Measurements from ENCODE around the gene PCGF6. TPM values are rescaled to one million over a fixed set of nuclear protein-coding genes. Genes with fewer than 3 reads are reported as not detected.

Gene PCGF6
- total RNA-seq, 1 experiment from 2014 or later: 11.6 TPM

DNA sequence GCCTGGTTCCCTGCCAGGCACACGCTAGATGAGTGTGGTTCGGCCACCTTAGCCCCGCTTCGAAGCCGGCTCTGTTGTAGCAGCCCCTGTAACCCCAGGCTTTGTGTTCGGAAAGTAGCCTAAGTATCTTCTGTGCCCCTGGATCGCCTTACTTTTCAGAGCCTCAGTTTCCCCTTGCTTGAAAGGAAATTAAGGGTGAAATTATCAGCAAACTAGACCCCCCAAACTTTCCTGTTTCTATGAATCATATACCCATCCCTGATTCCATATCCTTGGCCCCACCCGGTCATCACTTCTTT lies 45.8 kb upstream of the PCGF6 start:
- DNase-seq: no peak
- peak overlapping the region; percentile 92 for H3K4me3 ChIP-seq (ENCODE audit: low read length)
- peak overlapping the region; percentile 93 for H3K4me2 ChIP-seq (ENCODE audit: low read length)
- ChIA-PET POLR2A (ENCODE audit: unreplicated experiment) (interaction anchor here (0.5 to 0.6 kb wide), 3 partner anchors 116 to 627 kb away, joined by 3 to 4 read pairs (median 3); no protein-coding TSS in a partner anchor), CTCF (no interaction called here)
- TSS peak; percentile 80 for BruUV-seq (replicated peaks)
- peaks cover 31% of the 10 kb centered on the region for H3K36me3 ChIP-seq (ENCODE audit: low read depth, low read length)
- no peak for ATAC-seq
- no peak for TF ChIP-seq EZH2phosphoT487 (IDR thresholded peaks at IDR 0.05; ENCODE audit: borderline replicate concordance, low read length)
- TF ChIP-seq EZH2 (IDR thresholded peaks at IDR 0.05; ENCODE audit: low read length, unreplicated experiment): no peak
- TF ChIP-seq, protein P1, sequence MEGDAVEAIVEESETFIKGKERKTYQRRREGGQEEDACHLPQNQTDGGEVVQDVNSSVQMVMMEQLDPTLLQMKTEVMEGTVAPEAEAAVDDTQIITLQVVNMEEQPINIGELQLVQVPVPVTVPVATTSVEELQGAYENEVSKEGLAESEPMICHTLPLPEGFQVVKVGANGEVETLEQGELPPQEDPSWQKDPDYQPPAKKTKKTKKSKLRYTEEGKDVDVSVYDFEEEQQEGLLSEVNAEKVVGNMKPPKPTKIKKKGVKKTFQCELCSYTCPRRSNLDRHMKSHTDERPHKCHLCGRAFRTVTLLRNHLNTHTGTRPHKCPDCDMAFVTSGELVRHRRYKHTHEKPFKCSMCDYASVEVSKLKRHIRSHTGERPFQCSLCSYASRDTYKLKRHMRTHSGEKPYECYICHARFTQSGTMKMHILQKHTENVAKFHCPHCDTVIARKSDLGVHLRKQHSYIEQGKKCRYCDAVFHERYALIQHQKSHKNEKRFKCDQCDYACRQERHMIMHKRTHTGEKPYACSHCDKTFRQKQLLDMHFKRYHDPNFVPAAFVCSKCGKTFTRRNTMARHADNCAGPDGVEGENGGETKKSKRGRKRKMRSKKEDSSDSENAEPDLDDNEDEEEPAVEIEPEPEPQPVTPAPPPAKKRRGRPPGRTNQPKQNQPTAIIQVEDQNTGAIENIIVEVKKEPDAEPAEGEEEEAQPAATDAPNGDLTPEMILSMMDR (conservative IDR thresholded peaks at IDR 0.05; ENCODE audit: low read depth, low read length): no peak
- H3K9me2 ChIP-seq (replicated peaks; ENCODE audit: low read length): no peaks in the 10 kb centered on the region
- no peaks in the 10 kb centered on the region for H3K27me3 ChIP-seq (ENCODE audit: low read length)
- H3K79me2 ChIP-seq (ENCODE audit: low read length): peaks cover 73% of the 10 kb centered on the region
- intact Hi-C loops (cut with micrococcal nuclease): no loop called here
- H3K9me3 ChIP-seq (ENCODE audit: low read length): no peaks in the 10 kb centered on the region
- peaks cover 30% of the 10 kb centered on the region for H3K4me1 ChIP-seq (ENCODE audit: insufficient read depth, low read length)
- peak overlapping the region; percentile 39; the same call in 1 of the 2 replicates for H3K27ac ChIP-seq (ENCODE audit: low read length)
- peak overlapping the region; percentile 53 for H2AFZ ChIP-seq (ENCODE audit: low read length)
- H3F3A ChIP-seq (ENCODE audit: low read length, unreplicated experiment): no peaks in the 10 kb centered on the region
- peak overlapping the region; percentile 95 for H3K9ac ChIP-seq (ENCODE audit: low read length)
- H4K20me1 ChIP-seq (ENCODE audit: low read length): 0 out of 2 replicates have a peak, but pooled peaks cover 4% of the 10 kb centered on the region

DNA sequence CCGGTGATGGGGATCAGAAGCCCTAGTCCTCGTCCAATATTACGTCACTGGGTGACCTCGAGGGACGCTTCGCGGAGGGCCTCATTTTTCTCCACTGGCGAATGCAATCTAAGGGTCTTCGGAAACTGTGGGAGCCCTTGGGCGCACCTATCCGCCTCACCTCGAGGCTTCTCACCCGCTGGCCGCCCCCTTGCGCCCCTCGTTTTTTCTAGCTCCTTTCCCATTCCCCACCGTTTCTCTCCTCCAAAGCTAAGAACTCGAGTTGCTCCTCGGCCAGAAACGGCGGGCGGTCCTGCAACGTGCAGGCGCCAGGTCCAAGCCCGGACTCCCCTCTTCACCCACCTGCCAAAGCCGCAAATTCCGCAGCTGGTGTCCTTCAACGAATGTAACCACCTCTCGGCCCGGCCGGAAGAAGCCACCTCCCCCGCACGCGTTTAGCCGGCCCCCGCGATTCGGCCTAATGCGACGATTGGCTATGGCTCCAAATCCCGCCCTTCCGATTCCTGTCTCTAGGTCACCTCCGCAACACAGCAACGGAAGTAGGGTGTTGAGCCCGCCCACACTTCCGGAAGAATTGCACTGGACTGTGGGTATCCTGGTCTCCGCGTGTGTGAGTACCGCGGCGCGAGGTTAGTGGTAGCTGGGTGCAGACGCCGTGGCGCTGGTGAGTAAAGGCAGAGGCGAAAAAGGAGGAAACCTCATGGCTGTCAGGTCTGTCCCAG lies 45.3 kb upstream of the PCGF6 start, which contains the start of the genes ATP5MK and PDCD11:
Gene ATP5MK, minus strand, starts transcription at position 409 of the 722 bp plus-strand sequence. CDS start 4,018 bp downstream, outside the sequence.
Gene PDCD11, plus strand, starts transcription at position 560 of the 722 bp plus-strand sequence. CDS start 1,801 bp downstream, outside the sequence.
- no peaks in the 10 kb centered on the region for H3K9me3 ChIP-seq (ENCODE audit: low read length)
- H3F3A ChIP-seq (ENCODE audit: low read length, unreplicated experiment): no peaks in the 10 kb centered on the region
- ChIA-PET POLR2A (ENCODE audit: unreplicated experiment) (interaction anchor here (0.5 to 0.6 kb wide), 4 partner anchors 116 to 626 kb away, joined by 3 to 6 read pairs (median 4); no protein-coding TSS in a partner anchor), CTCF (no interaction called here)
- H3K9ac ChIP-seq (ENCODE audit: low read length): peak within 1 kb of the TSS; percentile 95
- peaks cover 73% of the 10 kb centered on the region for H3K79me2 ChIP-seq (ENCODE audit: low read length)
- peaks cover 31% of the 10 kb centered on the region for H3K36me3 ChIP-seq (ENCODE audit: low read depth, low read length)
- H3K4me2 ChIP-seq (ENCODE audit: low read length): peak within 1 kb of the TSS; percentile 93
- BruUV-seq (replicated peaks): TSS peak; percentile 90
- H3K9me2 ChIP-seq (replicated peaks; ENCODE audit: low read length): no peaks in the 10 kb centered on the region
- DNase-seq (peak; percentile 95), ATAC-seq (peak; percentile 99)
- H3K4me1 ChIP-seq (ENCODE audit: insufficient read depth, low read length): peaks cover 30% of the 10 kb centered on the region
- 0 out of 2 replicates have a peak, but pooled peaks cover 4% of the 10 kb centered on the region for H4K20me1 ChIP-seq (ENCODE audit: low read length)
- H2AFZ ChIP-seq (ENCODE audit: low read length): peak within 1 kb of the TSS; percentile 53
- peak within 1 kb of the TSS; percentile 92 for H3K4me3 ChIP-seq (ENCODE audit: low read length)
- H3K27ac ChIP-seq (ENCODE audit: low read length): peak within 1 kb of the TSS; percentile 53
- TF ChIP-seq EZH2 (IDR thresholded peaks at IDR 0.05; ENCODE audit: low read length, unreplicated experiment): no peak
- TF ChIP-seq, protein P1 (conservative IDR thresholded peaks at IDR 0.05; ENCODE audit: low read depth, low read length): no peak; the same call in 1 of the 2 replicates
- no peak for TF ChIP-seq EZH2phosphoT487 (IDR thresholded peaks at IDR 0.05; ENCODE audit: borderline replicate concordance, low read length)
- no peaks in the 10 kb centered on the region for H3K27me3 ChIP-seq (ENCODE audit: low read length)
- intact Hi-C loops (cut with micrococcal nuclease): no loop called here

- intact Hi-C loops (cut with micrococcal nuclease): no loop called here
- Histone ChIP-seq H3K4me1 (ENCODE audit: insufficient read depth, low read length) (peaks cover 30% of the 10 kb centered on the region), H3K79me2 (ENCODE audit: low read length) (peaks cover 73% of the 10 kb centered on the region), H3K9me2 (replicated peaks; ENCODE audit: low read length) (no peaks in the 10 kb centered on the region), H3K9ac (ENCODE audit: low read length) (peak overlapping the region; percentile 95), H3K27ac (ENCODE audit: low read length) (peak overlapping the region; percentile 53), H4K20me1 (ENCODE audit: low read length) (0 out of 2 replicates have a peak, but pooled peaks cover 4% of the 10 kb centered on the region), H2AFZ (ENCODE audit: low read length) (peak overlapping the region; percentile 52), H3F3A (ENCODE audit: low read length, unreplicated experiment) (no peaks in the 10 kb centered on the region), H3K4me3 (ENCODE audit: low read length) (peak overlapping the region; percentile 92), H3K4me2 (ENCODE audit: low read length) (peak overlapping the region; percentile 92), H3K9me3 (ENCODE audit: low read length) (no peaks in the 10 kb centered on the region), H3K27me3 (ENCODE audit: low read length) (no peaks in the 10 kb centered on the region), H3K36me3 (ENCODE audit: low read depth, low read length) (peaks cover 33% of the 10 kb centered on the region)
- ChIA-PET POLR2A (ENCODE audit: unreplicated experiment) (interaction anchor here (0.6 kb wide), 1 partner anchor 242 kb away, joined by 6 read pairs; no protein-coding TSS in a partner anchor), CTCF (no interaction called here)
- no peak for TF ChIP-seq EZH2phosphoT487 (IDR thresholded peaks at IDR 0.05; ENCODE audit: borderline replicate concordance, low read length)
- TF ChIP-seq, protein P1 (conservative IDR thresholded peaks at IDR 0.05; ENCODE audit: low read depth, low read length): no peak
- no peak for TF ChIP-seq EZH2 (IDR thresholded peaks at IDR 0.05; ENCODE audit: low read length, unreplicated experiment)
- peak; percentile 13 for DNase-seq
- BruUV-seq (replicated peaks): no TSS peak
- peak; percentile 23 for ATAC-seq
Measured at GRCh38 chr10:103395754-103396066, 44.8 kb upstream of the PCGF6 start.
